GM18907 (cell line): ENCODE results near the gene CDC73.
"Not testable (repeated sequence)": the region's sequence is repeated elsewhere in the genome, so short reads cannot be mapped to it uniquely, and the experiment has no call there.

Experiments
- ATAC-seq: cut with Tn5 transposase; IDR thresholded peaks from one replicate; pipeline ENCODE4 v1.9.1; 2021; ENCODE audit warnings: mild to moderate bottlenecking, moderate library complexity; ENCODE audit not compliant: unreplicated experiment

CDC73 gene

GRCh38 chr1:193176113-193176512, 54.3 kb downstream of the CDC73 start:
- ATAC-seq = no peak

- no peak for ATAC-seq
Measured at GRCh38 chr1:193176788-193177187, 55.0 kb downstream of the CDC73 start.

- ATAC-seq = no peak
Measured at GRCh38 chr1:193179094-193179493, 57.3 kb downstream of the CDC73 start.

DNA sequence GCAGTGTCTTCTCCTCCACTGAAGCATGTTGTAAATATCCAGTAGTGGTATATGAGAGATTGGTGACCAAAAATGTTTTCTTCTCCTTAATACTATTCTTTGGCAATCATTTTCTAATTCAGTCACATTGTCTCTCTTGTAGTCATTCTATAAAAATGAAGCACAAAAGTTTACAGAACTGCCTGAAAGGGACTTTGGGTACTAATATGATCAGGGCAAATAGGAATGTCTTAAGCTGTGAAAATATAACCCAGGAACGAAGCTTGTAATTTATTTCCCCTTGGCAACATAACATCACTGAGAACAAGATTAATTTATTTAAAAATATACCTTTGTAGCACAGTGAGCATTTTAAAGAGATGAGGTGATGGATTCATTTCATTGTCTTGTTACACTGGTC, 59.7 kb downstream of the CDC73 start:
- ATAC-seq = no peak

- peak; percentile 45 for ATAC-seq
Measured at GRCh38 chr1:193181985-193182384, 60.2 kb downstream of the CDC73 start.

DNA sequence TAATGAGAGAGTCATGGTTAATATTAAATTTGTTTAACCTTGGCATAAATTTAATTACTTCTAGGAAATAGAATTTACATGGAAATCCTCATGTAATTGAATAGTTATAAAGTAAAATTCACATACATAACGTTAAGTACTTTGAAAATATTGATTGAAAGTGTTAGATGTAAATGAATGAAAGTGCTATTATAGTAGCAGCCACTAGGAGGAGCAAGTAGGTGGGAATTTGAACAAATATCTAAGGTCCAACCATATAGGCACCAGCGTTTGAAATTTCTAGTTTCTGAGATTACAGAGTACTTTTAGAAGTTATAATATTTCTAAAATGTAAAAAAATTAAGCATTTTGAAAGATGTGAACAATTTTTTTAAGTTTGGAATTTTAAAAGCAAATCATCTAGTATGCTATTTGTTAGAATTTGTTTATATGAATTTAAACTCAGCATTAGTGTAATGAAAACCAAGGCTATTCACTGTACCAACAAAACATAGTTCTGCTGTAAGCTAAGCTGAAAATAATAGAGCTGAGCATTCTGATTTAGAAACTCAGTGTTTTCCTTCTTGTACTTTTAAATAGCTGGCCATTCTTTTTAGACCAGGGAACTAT, 61.3 kb downstream of the CDC73 start:
- ATAC-seq = peak; percentile 66

DNA sequence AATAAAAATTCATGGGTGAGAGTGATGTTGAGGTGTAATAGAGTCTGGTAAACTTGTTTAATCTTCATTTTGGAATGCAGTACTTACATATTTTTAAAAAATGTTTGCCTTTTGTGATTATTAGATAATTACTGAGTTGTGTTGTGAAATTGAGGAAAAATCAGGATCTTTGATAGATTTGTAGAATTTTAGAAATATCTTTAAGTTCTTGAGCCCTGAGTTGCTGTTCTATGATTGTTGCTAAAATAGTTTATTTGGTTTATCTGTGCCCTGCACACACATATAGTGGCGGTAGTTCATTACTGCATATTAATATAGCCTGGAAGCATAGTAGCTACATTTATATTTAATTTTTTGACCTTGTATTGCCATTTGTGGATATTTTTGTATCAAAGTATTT, 62.9 kb downstream of the CDC73 start:
- no peak for ATAC-seq

GRCh38 chr1:193185211-193185610, 63.4 kb downstream of the CDC73 start:
- ATAC-seq = no peak

GRCh38 chr1:193185901-193186731, 64.3 kb downstream of the CDC73 start, which contains the start of gene B3GALT2:
Gene B3GALT2 (minus strand): TSS chr1:193186613. CDS start chr1:193181562, 5,051 bp downstream.
- ATAC-seq = no peak

DNA sequence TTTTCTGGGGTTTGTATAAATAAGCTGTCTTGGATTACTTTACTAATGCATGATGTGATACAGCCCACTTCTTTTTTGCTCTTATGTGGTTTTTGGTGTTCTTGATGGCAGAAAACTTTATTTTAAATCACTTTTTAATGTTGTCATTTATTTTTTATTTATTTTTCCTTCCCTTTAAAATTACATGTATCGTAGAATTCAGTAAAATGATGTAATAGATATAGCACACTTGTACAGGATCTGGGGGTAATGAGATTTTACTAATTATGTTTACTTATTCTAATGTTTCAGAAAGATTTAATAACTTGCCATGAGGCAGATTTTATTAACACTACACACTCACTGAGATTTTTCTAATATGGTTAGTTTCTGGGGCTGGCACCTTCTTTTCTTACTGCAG, 65.3 kb downstream of the CDC73 start:
- ATAC-seq = no peak

GRCh38 chr1:193188915-193189314, 67.1 kb downstream of the CDC73 start:
- not testable (repeated sequence) for ATAC-seq

DNA sequence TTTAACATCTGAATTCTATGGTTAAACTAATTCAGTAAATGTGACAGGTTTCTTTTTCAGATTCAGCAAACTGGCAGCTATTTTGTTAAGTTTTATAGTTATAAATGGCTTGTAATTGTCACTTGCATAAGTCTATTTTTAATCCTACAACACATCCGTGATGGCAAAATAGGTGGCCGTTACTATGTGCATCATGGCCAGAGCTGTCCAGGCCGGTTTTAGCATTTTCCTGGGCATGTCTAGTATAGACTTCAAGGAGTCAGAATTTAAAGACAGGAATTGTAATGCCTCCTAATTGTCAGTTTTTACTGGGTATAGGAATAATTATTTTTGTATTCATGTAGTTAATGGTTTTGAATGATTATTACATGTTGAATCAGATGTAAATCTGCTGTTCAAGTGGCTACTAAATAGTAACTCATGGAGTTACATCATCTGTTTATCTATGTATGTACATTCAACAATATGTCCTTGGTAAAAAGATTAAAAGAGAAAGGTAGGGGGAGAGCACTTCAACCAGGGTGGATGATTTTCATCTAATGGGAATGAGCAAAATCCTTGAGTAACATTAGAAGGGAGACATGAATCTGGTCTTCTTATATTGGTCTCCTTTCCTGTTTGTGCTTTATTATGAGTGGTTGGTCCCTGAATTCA, 67.7 kb downstream of the CDC73 start:
- ATAC-seq = no peak

DNA sequence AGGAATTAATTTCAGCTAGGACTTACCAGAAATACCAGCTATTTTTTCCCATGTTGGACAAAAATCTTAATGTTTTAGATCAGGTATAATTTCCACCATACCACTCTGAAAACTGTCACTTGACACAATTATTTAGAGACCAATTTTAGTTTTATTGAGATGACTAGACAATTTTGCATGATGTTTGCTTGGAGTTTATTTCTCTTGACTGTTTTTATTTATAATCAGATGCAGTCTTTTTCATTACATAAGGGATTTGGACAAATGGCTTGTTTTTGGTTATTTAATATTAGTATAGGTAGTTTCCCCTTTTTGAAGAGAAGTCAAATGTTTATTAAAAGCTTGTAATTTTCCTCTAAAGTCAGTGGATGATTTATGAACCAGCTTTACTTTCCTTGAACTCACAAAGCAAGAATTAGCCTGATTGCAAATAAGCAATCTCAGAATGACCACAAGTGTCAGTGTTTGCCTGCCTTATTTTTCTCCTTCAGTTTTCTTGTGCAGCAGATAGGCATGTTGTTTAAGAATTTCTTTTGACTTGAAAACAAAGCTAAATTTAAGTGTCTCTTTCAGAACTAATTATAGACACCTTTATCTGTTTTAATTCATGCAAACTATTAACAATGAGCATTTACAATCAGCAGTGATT, 68.4 kb downstream of the CDC73 start:
- ATAC-seq = peak; percentile 53

GRCh38 chr1:193192586-193192985, 70.8 kb downstream of the CDC73 start:
- no peak for ATAC-seq

GRCh38 chr1:193199940-193200339, 78.1 kb downstream of the CDC73 start:
- no peak for ATAC-seq

GRCh38 chr1:193201021-193201420, 79.2 kb downstream of the CDC73 start:
- ATAC-seq = no peak

GRCh38 chr1:193210996-193211395, 89.2 kb downstream of the CDC73 start:
- no peak for ATAC-seq

GRCh38 chr1:193211539-193211938, 89.7 kb downstream of the CDC73 start:
- ATAC-seq = peak; percentile 78

DNA sequence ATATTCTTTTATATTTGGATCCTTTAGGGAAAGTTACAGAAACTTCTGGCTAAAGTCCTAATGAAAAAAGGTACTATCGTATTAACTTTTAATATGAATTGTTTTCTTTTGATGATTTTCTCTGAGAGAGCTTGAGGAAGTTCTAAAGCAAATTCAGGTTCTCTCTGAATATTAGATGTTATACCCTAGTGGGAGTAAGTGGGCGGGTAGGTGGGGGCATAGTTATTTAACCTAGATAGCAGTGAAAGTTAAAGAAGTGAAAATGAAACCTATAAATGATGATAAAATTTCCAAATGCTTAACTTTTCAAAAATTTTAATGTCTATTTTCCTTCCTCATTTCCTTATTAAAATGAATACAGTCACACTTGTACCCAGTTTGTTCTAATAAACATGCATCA, 90.8 kb downstream of the CDC73 start:
- no peak for ATAC-seq

DNA sequence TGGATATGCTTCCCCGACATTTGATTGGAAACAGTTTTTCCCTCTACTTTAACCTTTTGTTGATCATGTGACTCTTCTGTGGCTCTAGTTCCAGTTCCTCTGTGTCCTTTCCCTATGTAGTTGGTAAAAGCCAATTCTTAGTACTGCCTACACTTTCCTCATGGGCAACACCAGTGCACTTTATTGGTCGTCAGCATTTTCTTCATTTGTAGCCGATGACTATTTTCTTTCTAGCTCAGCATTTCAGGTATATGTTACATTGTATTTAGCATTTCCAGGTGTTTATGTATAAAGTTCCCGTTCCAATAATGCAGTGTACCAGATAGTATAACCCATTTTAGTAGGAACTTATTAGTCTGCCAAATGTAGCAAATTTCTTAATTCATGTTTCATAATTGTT, 92.2 kb downstream of the CDC73 start:
- ATAC-seq = no peak

- ATAC-seq = no peak
Measured at GRCh38 chr1:193216920-193217319, 95.1 kb downstream of the CDC73 start.
